Large intestine (tissue), 3 donors: Measurements from ENCODE around the gene CA9. TPM values are rescaled to one million over a fixed set of nuclear protein-coding genes. Genes with fewer than 3 reads are reported as not detected.

Experiments used
- DNase-seq, 2 donors: peaks; one replicate each; pipeline versions ENCODE4 v3.0.0 to v3.0.0-alpha.2; 2013
- H3K27ac ChIP-seq: one replicate; pipeline ENCODE4 v1.5.1; 2013; ENCODE audit warnings: low read length
- H3K27me3 ChIP-seq: 2 replicates; pipeline ENCODE4 v1.6.1; 2013; ENCODE audit warnings: low read length; ENCODE audit not compliant: control insufficient read depth, insufficient read depth
- H3K36me3 ChIP-seq: 2 replicates; pipeline ENCODE4 v1.6.1; 2013; ENCODE audit warnings: low read length; ENCODE audit not compliant: control insufficient read depth, insufficient read depth
- H3K4me1 ChIP-seq: one replicate; pipeline ENCODE4 v1.6.1; 2013; ENCODE audit warnings: low read length; ENCODE audit not compliant: control insufficient read depth, insufficient read depth
- H3K4me3 ChIP-seq: one replicate; pipeline ENCODE4 v1.5.1; 2013; ENCODE audit warnings: low read length
- H3K9me3 ChIP-seq: one replicate; pipeline ENCODE4 v1.6.1; 2013; ENCODE audit warnings: mild to moderate bottlenecking, low read depth, low read length, moderate library complexity; ENCODE audit not compliant: control insufficient read depth
- WGBS: methylation state at CpG from one replicate; pipeline ENCODE4 v1.1.5; 2013; ENCODE audit warnings: low lambda C conversion rate; ENCODE audit not compliant: insufficient coverage; 5-methylcytosine and 5-hydroxymethylcytosine counted together
- polyA plus RNA-seq: library from polyadenylated mRNA; unstranded; fragments of 120-200 nt; gene quantifications from one replicate; pipeline ENCODE4 v1.2.1, GENCODE V29; 2013

CA9 gene
- polyA plus RNA-seq, 1 donor, result 4.2 TPM

- Histone ChIP-seq H3K27ac (peak overlapping the region; percentile 52), H3K27me3 (no peaks in the 10 kb centered on the region), H3K4me1 (peaks cover 14% of the 10 kb centered on the region), H3K9me3 (peaks cover 3% of the 10 kb centered on the region), H3K36me3 (peaks cover 12% of the 10 kb centered on the region), H3K4me3 (no peak overlapping the region)
- 0% methylated on average over 1 of the region's 9 CpGs for WGBS
- peak in 1 of 2 donors; percentile 62 for DNase-seq
These were observed 12.7 kb upstream of the CA9 start for GRCh38 chr9:35660966-35661415.

- peaks cover 9% of the 10 kb centered on the region for H3K4me1 ChIP-seq
- DNase-seq, result no peak
- peaks cover 12% of the 10 kb centered on the region for H3K36me3 ChIP-seq
- no peak overlapping the region for H3K4me3 ChIP-seq
- no peaks in the 10 kb centered on the region for H3K27me3 ChIP-seq
- H3K27ac ChIP-seq, result no peak overlapping the region
- WGBS, result 67% methylated on average over 1 of the region's 3 CpGs
- H3K9me3 ChIP-seq, result peaks cover 3% of the 10 kb centered on the region
These were observed 11.9 kb upstream of the CA9 start for GRCh38 chr9:35661756-35662350.

GRCh38 chr9:35662437-35662836 lies 11.3 kb upstream of the CA9 start:
- H3K27ac ChIP-seq, result no peak overlapping the region
- DNase-seq, result no peak
- peaks cover 9% of the 10 kb centered on the region for H3K4me1 ChIP-seq
- H3K4me3 ChIP-seq, result no peak overlapping the region
- H3K36me3 ChIP-seq, result peaks cover 12% of the 10 kb centered on the region
- no peaks in the 10 kb centered on the region for H3K27me3 ChIP-seq
- peaks cover 3% of the 10 kb centered on the region for H3K9me3 ChIP-seq
- WGBS, result no CpG with 5 or more reads among the region's 7 CpGs

GRCh38 chr9:35664531-35665470 lies 8.9 kb upstream of the CA9 start, which contains the start of gene ARHGEF39:
Gene ARHGEF39, minus strand, starts transcription at chr9:35665195. Its CDS starts 26 bp downstream, at chr9:35665169.
- no CpG with 5 or more reads among the region's 58 CpGs for WGBS
- Histone ChIP-seq H3K4me3 (peak within 1 kb of the TSS; percentile 62), H3K36me3 (peaks cover 12% of the 10 kb centered on the region), H3K9me3 (no peaks in the 10 kb centered on the region), H3K27ac (peak within 1 kb of the TSS; percentile 2), H3K27me3 (no peaks in the 10 kb centered on the region), H3K4me1 (peaks cover 17% of the 10 kb centered on the region)
- DNase-seq, result peak; percentile 80 to 83

- Histone ChIP-seq H3K27ac (no peak overlapping the region), H3K27me3 (no peaks in the 10 kb centered on the region), H3K9me3 (no peaks in the 10 kb centered on the region), H3K36me3 (peaks cover 7% of the 10 kb centered on the region), H3K4me1 (peaks cover 19% of the 10 kb centered on the region), H3K4me3 (peak overlapping the region; percentile 62)
- 82% methylated on average over 3 of the region's 5 CpGs for WGBS
- no peak for DNase-seq
These were observed 8.3 kb upstream of the CA9 start for GRCh38 chr9:35665471-35665818.

- H3K27me3 ChIP-seq, result no peaks in the 10 kb centered on the region
- peaks cover 2% of the 10 kb centered on the region for H3K36me3 ChIP-seq
- no peak overlapping the region for H3K27ac ChIP-seq
- no peaks in the 10 kb centered on the region for H3K9me3 ChIP-seq
- peaks cover 19% of the 10 kb centered on the region for H3K4me1 ChIP-seq
- no peak for DNase-seq
- WGBS, result no CpG with 5 or more reads among the region's 1 CpG
- no peak overlapping the region for H3K4me3 ChIP-seq
These were observed 7.7 kb upstream of the CA9 start for GRCh38 chr9:35666045-35666444.

- peaks cover 19% of the 10 kb centered on the region for H3K4me1 ChIP-seq
- H3K4me3 ChIP-seq, result no peak overlapping the region
- H3K27ac ChIP-seq, result no peak overlapping the region
- H3K9me3 ChIP-seq, result no peaks in the 10 kb centered on the region
- no peaks in the 10 kb centered on the region for H3K36me3 ChIP-seq
- H3K27me3 ChIP-seq, result no peaks in the 10 kb centered on the region
- no peak for DNase-seq
- no CpG with 5 or more reads among the region's 5 CpGs for WGBS
These were observed 7.2 kb upstream of the CA9 start for GRCh38 chr9:35666549-35666948.

GRCh38 chr9:35667939-35668338 lies 5.8 kb upstream of the CA9 start:
- Histone ChIP-seq H3K4me1 (peaks cover 19% of the 10 kb centered on the region), H3K36me3 (no peaks in the 10 kb centered on the region), H3K4me3 (no peak overlapping the region), H3K9me3 (no peaks in the 10 kb centered on the region), H3K27ac (no peak overlapping the region), H3K27me3 (no peaks in the 10 kb centered on the region)
- DNase-seq, result no peak
- WGBS, result no CpG with 5 or more reads among the region's 3 CpGs

- no peaks in the 10 kb centered on the region for H3K27me3 ChIP-seq
- no CpG with 5 or more reads among the region's 6 CpGs for WGBS
- peak overlapping the region; percentile 66 for H3K27ac ChIP-seq
- H3K36me3 ChIP-seq, result no peaks in the 10 kb centered on the region
- DNase-seq, result peak; percentile 79 to 87
- H3K9me3 ChIP-seq, result no peaks in the 10 kb centered on the region
- H3K4me3 ChIP-seq, result no peak overlapping the region
- peaks cover 18% of the 10 kb centered on the region for H3K4me1 ChIP-seq
These were observed 4.2 kb upstream of the CA9 start for GRCh38 chr9:35669331-35670145.

GRCh38 chr9:35674025-35674361 lies 265 bp downstream of the CA9 start:
- H3K36me3 ChIP-seq, result no peaks in the 10 kb centered on the region
- H3K9me3 ChIP-seq, result no peaks in the 10 kb centered on the region
- no peak overlapping the region for H3K27ac ChIP-seq
- H3K4me3 ChIP-seq, result no peak overlapping the region
- peaks cover 7% of the 10 kb centered on the region for H3K27me3 ChIP-seq
- no CpG with 5 or more reads among the region's 3 CpGs for WGBS
- DNase-seq, result no peak
- peaks cover 23% of the 10 kb centered on the region for H3K4me1 ChIP-seq
